Peyer's patch (tissue), 4 donors: Measurements from ENCODE around the gene MAGI3. TPM values are rescaled to one million over a fixed set of nuclear protein-coding genes. Genes with fewer than 3 reads are reported as not detected.

ENCODE experiments used
- DNase-seq, 3 donors: peaks; one replicate each; pipeline ENCODE4 v3.0.0-alpha.2; 2017 to 2019
- H3K27ac ChIP-seq, 4 donors: fragments of 200-600 bp; sonication (generic); one replicate each; pipeline ENCODE4 v1.5.1; 2016 to 2019
- H3K27me3 ChIP-seq, 2 donors: fragments of 200-600 bp; sonication (generic); one replicate each; pipeline ENCODE4 v1.5.1; 2019
- H3K36me3 ChIP-seq, 3 donors: fragments of 200-600 bp; sonication (generic); one replicate each; pipeline ENCODE4 v1.5.1; 2016 to 2019
- H3K4me1 ChIP-seq, 4 donors: fragments of 200-600 bp; sonication (generic); one replicate each; pipeline ENCODE4 v1.5.1; 2016 to 2019
- H3K4me3 ChIP-seq, 4 donors: fragments of 200-600 bp; sonication (generic); 1 replicate in 3 of 4; 2 replicates in 1 of 4; pipeline ENCODE4 v1.5.1; 2016 to 2019; ENCODE audit warnings: mild to moderate bottlenecking in 1 of 4
- H3K9me3 ChIP-seq, 4 donors: fragments of 200-600 bp; sonication (generic); one replicate each; pipeline ENCODE4 v1.5.1; 2016 to 2019; ENCODE audit warnings: mild to moderate bottlenecking in 1 of 4
- POLR2A ChIP-seq, 2 donors: fragments of 450-650 bp; IDR thresholded peaks; one replicate each; pipeline ENCODE4 v1.5.1; 2017; ENCODE audit warnings: antibody characterized with exemption in 2 of 2, mild to moderate bottlenecking in 2 of 2, moderate library complexity in 2 of 2
- total RNA-seq, 4 donors: library from RNA; depleted of rRNA; stranded (reverse); fragments of >200 nt; gene quantifications; one replicate each; pipeline ENCODE4 v1.1.0, GENCODE V29; 2016
- TF ChIP-seq, protein P1 (sequence below), 6 experiments: fragments of 450-650 bp in 4 of 6; fragments of 200-600 bp in 2 of 6; sonication (generic) in 1 of 6; IDR thresholded peaks; one replicate each; pipeline ENCODE4 v1.5.1; 2017 to 2019; ENCODE audit warnings: antibody characterized with exemption in 6 of 6, mild to moderate bottlenecking in 3 of 6, moderate library complexity in 1 of 6

Gene MAGI3
- 100 to 1,000 TPM in 2 of 4 donors, 10 to 100 TPM in 2; 60.2 to 120 (median 103) TPM for total RNA-seq

DNA sequence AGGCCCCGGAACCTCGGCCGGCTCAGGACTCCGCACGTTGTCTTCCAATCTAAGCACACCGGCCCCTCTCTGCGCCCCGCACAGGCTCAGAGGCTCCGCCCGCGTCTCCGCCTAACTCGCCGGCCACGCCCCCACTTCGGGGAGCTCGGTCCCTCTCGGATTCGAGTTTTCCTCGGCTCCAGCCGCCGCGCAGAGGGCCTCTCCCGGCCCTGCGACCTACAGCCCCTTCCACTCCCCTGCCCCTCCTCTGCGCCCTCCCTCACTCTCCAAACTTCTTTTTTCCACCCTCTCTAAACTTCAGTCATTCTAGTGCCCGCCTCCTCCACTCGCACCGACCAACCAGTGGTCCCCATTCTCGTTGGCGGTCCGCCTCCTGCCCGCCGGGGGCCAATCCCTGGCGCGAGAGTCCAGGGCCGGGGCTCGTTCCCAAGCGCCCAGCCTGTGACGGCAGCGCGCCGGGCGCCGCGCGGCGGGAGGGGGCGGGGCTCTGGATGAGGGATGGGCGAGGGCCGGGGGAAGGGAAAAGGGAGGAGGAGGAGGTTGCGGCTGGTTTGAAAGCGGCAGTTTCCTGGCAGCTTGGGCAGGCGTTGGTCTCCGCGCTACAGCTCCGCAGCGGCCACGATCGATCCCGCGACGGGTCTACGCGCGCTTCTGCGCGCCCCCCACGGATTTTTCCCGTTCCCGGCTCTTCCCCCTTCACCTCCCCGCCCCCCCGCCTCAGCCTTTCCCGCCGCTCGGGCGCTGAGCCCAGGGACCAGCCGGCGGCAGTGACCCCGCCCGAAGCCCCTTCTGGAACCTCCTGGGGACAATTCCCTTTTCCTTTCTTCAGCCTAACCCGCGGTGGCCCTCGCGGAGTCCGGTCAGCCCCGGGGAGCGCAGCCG, at the start of gene MAGI3:
MAGI3 (plus strand) TSS at position 563 of the 882 bp plus-strand sequence. CDS start 519 bp downstream, outside the sequence.
- Histone ChIP-seq H3K36me3 (no peaks in the 10 kb centered on the region), H3K4me3 (peak within 1 kb of the TSS; percentile 82 to 93 (median 87)), H3K4me1 (no peaks in the 10 kb centered on the region), H3K27me3 (no peaks in the 10 kb centered on the region), H3K27ac (peak within 1 kb of the TSS; percentile 76 to 95 (median 86)), H3K9me3 (no peaks in the 10 kb centered on the region)
- peak; percentile 84 to 99 (median 98) for DNase-seq
- peak; percentile 91 to 95 for TF ChIP-seq POLR2A (IDR thresholded peaks at IDR 0.05)
- TF ChIP-seq, protein P1, sequence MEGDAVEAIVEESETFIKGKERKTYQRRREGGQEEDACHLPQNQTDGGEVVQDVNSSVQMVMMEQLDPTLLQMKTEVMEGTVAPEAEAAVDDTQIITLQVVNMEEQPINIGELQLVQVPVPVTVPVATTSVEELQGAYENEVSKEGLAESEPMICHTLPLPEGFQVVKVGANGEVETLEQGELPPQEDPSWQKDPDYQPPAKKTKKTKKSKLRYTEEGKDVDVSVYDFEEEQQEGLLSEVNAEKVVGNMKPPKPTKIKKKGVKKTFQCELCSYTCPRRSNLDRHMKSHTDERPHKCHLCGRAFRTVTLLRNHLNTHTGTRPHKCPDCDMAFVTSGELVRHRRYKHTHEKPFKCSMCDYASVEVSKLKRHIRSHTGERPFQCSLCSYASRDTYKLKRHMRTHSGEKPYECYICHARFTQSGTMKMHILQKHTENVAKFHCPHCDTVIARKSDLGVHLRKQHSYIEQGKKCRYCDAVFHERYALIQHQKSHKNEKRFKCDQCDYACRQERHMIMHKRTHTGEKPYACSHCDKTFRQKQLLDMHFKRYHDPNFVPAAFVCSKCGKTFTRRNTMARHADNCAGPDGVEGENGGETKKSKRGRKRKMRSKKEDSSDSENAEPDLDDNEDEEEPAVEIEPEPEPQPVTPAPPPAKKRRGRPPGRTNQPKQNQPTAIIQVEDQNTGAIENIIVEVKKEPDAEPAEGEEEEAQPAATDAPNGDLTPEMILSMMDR (IDR thresholded peaks at IDR 0.05) = no peak

DNA sequence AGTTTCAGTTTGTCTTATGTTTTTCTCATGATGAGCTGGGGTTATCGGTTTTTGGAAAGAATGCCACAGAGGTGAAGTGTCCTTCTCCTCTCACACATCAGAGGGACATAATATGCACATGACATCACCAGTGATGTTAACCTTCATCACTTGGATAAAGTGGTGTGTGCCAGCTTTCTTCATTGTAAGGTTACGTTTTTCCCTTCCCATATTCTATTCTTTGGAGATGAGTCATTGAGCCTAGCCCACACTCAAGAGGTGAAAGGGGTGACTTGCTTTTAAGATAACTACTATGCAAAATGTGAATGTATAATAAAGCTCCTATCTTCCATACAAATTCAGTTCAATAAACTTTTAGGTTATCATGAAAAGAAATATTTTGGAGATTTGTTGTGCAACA, 36.7 kb upstream of the MAGI3 start:
- Histone ChIP-seq H3K27ac (no peak overlapping the region), H3K27me3 (no peaks in the 10 kb centered on the region), H3K4me1 (no peaks in the 10 kb centered on the region), H3K36me3 (no peaks in the 10 kb centered on the region), H3K9me3 (no peaks in the 10 kb centered on the region), H3K4me3 (no peak overlapping the region)
- TF ChIP-seq, protein P1 (IDR thresholded peaks at IDR 0.05) = no peak
- TF ChIP-seq POLR2A (IDR thresholded peaks at IDR 0.05) = no peak
- DNase-seq = no peak

DNA sequence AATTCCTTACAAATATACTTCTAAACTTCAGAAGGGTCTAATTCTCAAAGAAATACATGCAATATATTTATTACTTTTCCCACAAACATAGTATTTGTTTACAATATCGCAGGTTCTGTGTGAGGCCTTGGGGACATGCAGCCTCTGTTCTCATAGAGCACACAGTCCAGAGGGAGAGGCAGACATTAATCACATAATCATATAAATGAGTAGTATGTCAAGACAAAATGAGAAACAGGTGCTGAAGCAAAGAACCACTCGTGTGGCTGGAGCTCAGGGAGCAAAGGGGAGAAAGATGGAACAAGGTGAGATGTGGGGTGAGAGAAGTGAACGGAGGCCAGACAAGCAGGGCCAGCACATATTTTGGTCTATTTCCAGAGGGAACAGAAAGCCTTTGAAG, 26.4 kb upstream of the MAGI3 start:
- H3K4me1 ChIP-seq = no peaks in the 10 kb centered on the region
- no peaks in the 10 kb centered on the region for H3K27me3 ChIP-seq
- TF ChIP-seq, protein P1 (IDR thresholded peaks at IDR 0.05) = no peak
- no peak for TF ChIP-seq POLR2A (IDR thresholded peaks at IDR 0.05)
- no peak for DNase-seq
- H3K4me3 ChIP-seq = no peak overlapping the region
- H3K27ac ChIP-seq = no peak overlapping the region
- H3K36me3 ChIP-seq = no peaks in the 10 kb centered on the region
- H3K9me3 ChIP-seq = no peaks in the 10 kb centered on the region

DNA sequence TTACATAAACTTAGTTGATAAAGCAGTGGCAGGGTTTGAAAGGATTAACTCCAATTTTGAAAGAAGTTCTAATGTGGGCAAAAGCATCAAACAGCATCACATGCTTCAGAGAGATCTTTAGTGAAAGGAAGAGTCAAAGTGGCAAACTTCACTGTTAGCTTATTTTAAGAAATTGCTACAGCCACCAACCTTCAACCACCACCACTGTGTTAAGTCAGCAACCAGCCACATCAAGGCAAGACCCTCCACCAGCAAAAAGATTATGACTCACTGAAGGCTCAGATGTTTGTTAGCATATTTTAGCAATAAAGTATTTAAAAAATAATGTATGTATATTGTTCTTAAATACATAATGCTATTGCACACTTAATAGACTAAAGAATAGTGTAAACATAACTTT, 21.3 kb upstream of the MAGI3 start:
- Histone ChIP-seq H3K27me3 (no peaks in the 10 kb centered on the region), H3K4me3 (no peak overlapping the region), H3K4me1 (no peaks in the 10 kb centered on the region), H3K9me3 (no peaks in the 10 kb centered on the region), H3K27ac (no peak overlapping the region), H3K36me3 (no peaks in the 10 kb centered on the region)
- TF ChIP-seq POLR2A (IDR thresholded peaks at IDR 0.05) = no peak
- TF ChIP-seq, protein P1 (IDR thresholded peaks at IDR 0.05) = no peak
- no peak for DNase-seq

DNA sequence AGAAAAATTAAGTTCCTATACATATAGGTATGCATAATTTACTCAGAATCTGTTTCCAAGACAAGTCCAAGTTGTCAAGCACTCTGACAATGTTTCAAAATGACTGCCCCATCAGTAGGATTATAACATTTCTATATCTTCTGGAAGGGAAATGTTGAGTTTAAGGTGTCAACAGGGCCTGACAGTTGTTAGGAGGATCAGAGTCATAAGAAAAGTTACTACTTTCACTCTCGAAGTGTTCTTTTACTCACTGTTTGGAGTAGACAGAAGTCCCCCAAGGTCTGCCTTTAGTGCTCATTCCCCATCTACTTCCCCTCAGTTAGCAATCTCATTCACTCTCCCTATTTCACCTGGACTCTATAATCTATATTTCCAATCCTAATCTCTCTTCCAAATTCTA, 20.6 kb upstream of the MAGI3 start:
- H3K36me3 ChIP-seq = no peaks in the 10 kb centered on the region
- no peaks in the 10 kb centered on the region for H3K9me3 ChIP-seq
- H3K4me1 ChIP-seq = no peaks in the 10 kb centered on the region
- TF ChIP-seq, protein P1 (IDR thresholded peaks at IDR 0.05) = no peak
- TF ChIP-seq POLR2A (IDR thresholded peaks at IDR 0.05) = no peak
- H3K27ac ChIP-seq = no peak overlapping the region
- no peak overlapping the region for H3K4me3 ChIP-seq
- no peak for DNase-seq
- H3K27me3 ChIP-seq = no peaks in the 10 kb centered on the region
